Activated CD4-positive, alpha-beta T cell treated with anti-CD3 and anti-CD28 coated beads, Interleukin-2, Interleukin-6, amounts not matched to agents 100 ng/mL and 50 ng/mL, durations not matched to agents 16 hours and 8 hours (primary cell): ENCODE data around the gene MTG2.
A peak's percentile ranks its signal among the peaks of the same experiment; 100 is the strongest.

Source experiments
- DNase-seq: peaks from one replicate; pipeline ENCODE4 v3.0.0-alpha.2; 2020

Gene MTG2

DNA sequence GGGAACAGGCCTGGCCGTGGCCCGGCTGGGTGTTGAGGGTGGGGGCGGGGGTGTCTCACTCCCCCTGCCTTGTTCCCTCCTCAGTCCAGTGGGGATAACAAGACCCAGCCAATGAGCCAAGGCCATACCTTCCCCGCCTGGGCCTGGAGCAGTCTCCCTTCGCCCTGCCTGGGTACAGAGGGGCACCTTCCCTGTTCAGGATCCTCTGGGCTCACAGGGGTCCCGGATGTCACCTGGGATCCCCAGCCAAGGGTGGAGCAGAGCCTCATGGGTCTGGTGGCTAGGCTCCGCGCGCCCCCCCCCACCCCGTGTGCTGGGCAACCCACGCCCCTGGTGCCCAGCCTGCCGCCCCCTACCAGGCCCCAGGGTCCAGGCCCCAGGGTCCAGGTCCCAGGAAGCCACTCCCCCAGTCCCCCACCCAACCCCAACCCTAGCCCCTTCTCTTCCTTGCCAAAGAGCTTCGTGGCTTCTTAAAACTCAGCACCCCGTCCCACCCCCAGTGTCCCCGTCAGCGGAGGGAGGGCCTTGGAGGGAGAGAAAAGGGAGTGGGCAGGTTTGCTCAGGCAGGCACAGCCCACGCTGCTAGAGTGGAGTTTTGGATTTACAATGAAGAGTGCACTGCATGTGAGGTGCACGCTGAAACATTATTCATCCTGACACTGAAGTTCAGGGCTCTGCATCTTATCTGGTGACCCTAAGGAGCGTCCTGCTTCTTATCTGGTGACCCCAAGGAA, 25.4 kb downstream of the MTG2 start:
- DNase-seq, result no peak

GRCh38 chr20:62208795-62209755, 26.2 kb downstream of the MTG2 start:
- DNase-seq, result no peak

DNA sequence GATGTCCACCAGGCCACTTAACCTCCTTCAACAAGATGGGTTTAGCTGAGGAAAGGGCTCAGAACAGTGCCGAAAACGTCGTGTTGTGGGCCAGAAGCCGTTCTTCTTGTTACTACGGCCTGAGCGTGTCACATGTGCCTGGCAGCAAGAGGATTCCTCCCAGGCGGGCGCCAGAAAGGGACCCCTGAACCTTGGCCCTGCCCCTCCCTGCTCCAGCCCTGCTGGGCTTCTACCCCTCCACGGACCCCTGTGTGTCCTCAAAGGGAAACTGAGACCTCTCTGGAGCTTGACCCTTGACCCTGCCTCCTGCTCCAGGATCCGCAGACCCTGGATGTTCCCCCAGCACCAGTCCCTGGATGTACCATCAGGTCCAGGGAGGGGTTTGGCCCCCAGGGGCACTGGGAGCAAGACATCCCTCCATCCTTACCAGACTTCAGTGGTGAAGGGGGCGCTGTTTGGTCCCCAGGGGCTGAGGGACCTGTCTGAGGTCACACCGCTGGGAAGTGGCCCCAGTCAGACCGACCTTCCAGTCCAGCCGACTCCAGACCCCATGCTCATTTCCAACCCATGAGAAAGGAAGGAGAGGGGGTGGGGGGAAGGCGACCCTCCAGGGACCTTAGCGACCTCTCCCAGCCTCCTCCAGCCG, 27.1 kb downstream of the MTG2 start:
- DNase-seq, result no peak

GRCh38 chr20:62210496-62210855, 27.6 kb downstream of the MTG2 start:
- no peak for DNase-seq

DNA sequence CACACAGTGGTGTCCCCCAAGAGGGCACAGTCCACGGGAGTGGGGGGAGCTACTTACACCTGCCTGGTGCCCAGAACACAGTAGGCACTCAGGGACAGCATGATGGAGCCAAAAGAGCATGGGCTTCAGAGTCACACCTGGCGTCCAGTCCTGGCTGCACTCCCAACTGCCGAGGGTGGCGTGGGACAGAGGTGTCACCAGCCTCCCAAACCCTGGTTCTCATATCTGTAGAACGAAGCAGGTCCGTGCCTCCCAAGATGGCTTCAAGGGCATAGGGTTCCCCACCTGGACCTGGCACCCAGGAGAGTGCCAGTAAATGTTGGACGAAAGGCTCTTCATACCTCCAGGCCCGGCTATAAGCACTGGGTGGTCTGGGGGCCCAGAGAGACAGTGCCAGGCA, 28.4 kb downstream of the MTG2 start:
- DNase-seq, result no peak

GRCh38 chr20:62211769-62212288, 29.0 kb downstream of the MTG2 start:
- DNase-seq, result no peak

GRCh38 chr20:62212299-62212698, 29.5 kb downstream of the MTG2 start:
- no peak for DNase-seq

- no peak for DNase-seq
Measured at GRCh38 chr20:62214067-62214466, 31.2 kb downstream of the MTG2 start.

- DNase-seq, result no peak
Measured at GRCh38 chr20:62215020-62215990, 32.5 kb downstream of the MTG2 start.

GRCh38 chr20:62215991-62216635, 33.3 kb downstream of the MTG2 start:
- no peak for DNase-seq

DNA sequence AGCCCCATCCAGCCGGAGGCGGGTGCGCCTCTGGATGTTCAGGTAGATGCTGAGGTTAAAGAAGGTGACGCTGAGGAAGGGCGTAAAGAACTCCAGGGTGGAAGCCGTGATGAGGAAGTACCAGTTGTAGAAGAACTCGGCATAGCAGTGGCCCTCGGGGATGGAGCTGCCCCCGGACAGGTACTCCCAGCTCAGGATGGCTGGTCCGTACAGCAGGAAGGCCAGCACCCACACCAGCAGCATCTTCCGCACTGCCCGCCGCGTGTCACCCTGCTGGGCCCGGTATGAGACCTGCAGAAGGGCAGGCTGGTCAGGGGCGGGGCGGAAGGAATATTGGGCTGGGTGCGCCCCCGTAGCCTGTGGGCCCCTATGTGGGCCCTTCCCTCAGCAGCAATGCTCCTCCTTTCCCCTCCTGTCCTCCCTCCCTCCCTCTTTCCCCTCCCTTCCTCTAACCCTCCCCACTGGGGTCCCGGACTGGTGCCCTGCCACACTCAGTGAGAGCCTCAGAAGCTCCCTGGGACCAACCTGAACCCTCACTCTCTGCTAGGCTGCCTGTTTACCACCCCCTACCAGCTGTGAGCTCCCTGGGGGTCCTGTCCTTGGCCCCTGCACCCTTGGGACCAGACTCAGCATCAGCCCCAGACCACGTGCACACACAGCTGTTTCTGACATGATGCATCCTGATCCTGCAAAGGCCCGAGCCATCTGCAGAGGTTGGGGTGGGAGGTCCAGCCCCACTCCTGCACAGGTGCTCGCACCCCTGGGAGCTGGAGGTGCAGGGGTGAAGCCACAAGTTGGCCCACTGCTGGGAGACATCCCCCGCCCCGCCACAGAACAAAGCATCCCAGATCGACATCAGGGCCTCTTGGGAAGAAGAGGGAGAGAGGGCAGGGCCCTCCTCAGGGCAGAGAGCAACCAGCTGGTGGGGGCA, 34.1 kb downstream of the MTG2 start:
- no peak for DNase-seq

- no peak for DNase-seq
Measured at GRCh38 chr20:62217913-62218773, 35.3 kb downstream of the MTG2 start.

DNA sequence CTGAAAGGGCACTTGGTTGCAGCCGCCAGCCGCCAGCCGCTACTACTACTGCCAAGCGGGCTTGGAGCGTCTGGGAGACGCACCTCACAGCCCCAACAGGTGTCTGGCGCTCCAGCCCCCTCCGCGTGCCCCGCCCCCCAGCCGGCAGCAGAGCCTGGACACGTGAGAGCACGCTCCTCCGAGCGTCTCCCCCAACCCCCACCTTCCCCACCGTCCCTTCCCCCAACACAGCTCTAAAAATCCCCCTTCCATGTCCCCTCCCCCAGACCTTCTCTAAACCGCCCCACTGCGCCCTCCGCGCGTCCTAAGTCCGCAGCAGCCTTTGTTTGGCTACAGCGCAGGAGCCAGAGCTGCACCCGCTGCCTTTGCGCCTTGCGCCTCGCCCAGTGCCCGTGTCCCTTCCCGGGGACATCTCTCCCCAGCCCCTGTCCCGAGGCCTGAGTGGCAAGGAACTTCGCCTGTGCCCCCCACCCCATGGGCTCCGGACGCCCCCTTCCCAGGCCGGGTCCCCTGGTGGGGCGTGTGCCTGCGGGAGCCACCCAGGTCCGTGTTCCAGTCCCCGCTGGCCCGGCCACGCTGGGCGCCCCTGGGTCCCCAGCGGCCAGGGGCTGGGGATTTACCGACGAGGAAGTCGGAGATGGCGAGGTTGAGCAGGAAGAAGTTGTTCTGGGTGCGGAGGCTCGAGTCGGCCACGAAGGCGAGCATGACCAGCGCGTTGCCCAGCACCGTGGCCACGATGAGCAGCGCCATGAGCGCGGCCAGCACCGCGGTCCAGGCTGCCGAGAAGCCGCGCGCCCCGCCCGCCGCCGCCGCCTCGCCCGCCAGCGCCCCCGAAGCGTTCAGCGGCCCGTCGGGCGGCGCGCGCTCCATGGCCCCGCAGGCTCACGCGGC, 36.5 kb downstream of the MTG2 start:
- DNase-seq, result no peak

DNA sequence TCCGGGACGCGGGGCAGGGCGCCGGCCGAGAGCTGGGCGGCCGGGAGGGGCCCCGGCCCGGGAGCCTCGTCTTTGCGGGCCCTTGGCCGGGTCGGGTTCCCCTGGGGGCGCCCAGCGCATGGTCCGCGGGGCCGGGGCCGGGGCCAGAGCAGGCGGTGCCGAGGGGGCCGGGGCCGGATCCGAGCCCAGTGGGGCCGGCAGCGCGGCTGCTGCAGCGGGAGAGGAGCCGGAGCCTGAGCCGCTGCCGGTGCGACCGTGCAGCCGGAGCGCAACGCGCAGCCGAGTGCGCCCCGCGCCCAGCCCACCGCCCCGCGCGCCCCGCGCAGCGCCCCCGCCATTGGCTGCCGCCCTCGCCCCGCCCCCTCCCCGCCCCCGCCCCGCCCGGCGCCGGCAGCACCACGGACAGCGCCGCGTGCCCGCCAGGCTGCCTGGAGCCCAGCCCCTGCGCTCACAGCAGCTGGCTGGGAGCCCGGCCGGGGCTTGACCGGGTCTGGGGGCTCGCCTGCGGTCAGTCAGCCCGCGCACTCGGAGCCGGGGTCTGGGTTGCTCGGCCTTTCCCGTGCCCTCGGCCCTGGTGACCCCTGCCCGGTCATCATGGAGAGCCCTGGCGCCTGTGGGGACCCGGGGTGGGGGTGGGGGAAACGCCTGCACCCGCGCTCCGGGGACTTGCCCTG, 37.3 kb downstream of the MTG2 start, which contains the start of gene HRH3:
TSS of gene HRH3 (minus strand) at position 287 of the 674 bp plus-strand sequence. CDS start 308 bp downstream, outside the sequence.
- DNase-seq, result peak; percentile 41

- no peak for DNase-seq
Measured at GRCh38 chr20:62220666-62221568, 38.1 kb downstream of the MTG2 start.

DNA sequence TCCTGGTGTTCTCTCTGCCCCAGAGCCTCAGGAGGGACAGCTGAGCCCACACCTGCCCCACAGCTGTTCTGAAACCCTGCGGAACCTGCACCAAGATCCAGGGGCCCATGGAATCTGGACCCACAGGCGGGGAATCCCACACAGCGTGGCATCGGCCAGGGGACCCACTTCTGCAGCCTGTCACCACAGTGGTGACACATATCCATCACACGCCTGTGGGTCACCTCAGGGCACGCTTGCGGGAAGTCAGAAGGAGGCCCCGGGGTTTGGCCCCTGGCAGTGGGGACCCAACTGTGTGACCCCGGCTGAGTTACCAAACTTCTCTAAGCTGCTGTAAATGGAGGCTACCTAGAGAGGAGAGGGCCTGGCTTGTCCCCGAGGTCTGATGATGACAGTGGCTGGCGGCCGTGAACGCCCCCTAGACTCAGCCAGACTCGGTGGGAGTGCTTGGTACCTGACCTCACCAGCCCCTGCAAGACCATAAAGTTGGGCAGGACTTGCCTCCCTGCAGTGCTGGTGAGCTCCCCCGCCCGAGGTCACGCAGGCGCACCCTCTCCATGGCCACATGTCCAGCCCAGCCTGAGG, 39.5 kb downstream of the MTG2 start:
- DNase-seq, result no peak
